ENCODE results near the gene NUP160. TPM values are rescaled to one million over a fixed set of nuclear protein-coding genes. Genes with fewer than 3 reads are reported as not detected.
"Not testable (repeated sequence)": the region's sequence is repeated elsewhere in the genome, so short reads cannot be mapped to it uniquely, and the experiment has no call there.

The NUP160 gene
- total RNA-seq, 1 donor from 2014 or later = 18.5 TPM

DNA sequence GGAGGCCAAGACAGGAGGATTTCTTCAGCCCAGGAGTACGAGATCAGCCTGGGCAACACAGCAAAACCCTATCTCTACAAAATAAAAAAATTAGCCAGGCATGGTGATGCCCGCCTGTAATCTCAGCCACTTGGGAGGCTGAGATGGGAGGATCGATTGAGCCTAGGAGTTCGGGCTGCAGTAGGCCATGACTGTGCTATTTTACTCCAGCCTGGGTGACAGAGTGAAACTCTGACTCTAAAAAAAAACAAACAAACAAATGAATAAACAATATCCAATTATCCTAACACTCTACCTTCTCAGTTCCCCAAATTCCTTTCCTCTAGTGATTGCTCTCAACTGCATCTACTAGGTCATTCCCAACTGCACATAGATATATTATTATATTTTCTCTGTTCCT is 5.4 kb downstream of the NUP160 start:
- peaks cover 14% of the 10 kb centered on the region for H3K4me1 Mint-ChIP-seq (ENCODE audit: low read depth)
- no peaks in the 10 kb centered on the region for H3K9me3 Mint-ChIP-seq (ENCODE audit: low read depth)
- DNase-seq (ENCODE audit: low spot score) = no peak
- TF ChIP-seq, protein P1, sequence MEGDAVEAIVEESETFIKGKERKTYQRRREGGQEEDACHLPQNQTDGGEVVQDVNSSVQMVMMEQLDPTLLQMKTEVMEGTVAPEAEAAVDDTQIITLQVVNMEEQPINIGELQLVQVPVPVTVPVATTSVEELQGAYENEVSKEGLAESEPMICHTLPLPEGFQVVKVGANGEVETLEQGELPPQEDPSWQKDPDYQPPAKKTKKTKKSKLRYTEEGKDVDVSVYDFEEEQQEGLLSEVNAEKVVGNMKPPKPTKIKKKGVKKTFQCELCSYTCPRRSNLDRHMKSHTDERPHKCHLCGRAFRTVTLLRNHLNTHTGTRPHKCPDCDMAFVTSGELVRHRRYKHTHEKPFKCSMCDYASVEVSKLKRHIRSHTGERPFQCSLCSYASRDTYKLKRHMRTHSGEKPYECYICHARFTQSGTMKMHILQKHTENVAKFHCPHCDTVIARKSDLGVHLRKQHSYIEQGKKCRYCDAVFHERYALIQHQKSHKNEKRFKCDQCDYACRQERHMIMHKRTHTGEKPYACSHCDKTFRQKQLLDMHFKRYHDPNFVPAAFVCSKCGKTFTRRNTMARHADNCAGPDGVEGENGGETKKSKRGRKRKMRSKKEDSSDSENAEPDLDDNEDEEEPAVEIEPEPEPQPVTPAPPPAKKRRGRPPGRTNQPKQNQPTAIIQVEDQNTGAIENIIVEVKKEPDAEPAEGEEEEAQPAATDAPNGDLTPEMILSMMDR (IDR thresholded peaks at IDR 0.05) = no peak
- peaks cover 6% of the 10 kb centered on the region for H3K36me3 Mint-ChIP-seq (ENCODE audit: low read depth)
- no peak overlapping the region for H3K27ac Mint-ChIP-seq (ENCODE audit: unreplicated experiment)
- H3K4me3 Mint-ChIP-seq (ENCODE audit: unreplicated experiment) = no peak overlapping the region
- no peaks in the 10 kb centered on the region for H3K27me3 Mint-ChIP-seq (ENCODE audit: low read depth)

DNA sequence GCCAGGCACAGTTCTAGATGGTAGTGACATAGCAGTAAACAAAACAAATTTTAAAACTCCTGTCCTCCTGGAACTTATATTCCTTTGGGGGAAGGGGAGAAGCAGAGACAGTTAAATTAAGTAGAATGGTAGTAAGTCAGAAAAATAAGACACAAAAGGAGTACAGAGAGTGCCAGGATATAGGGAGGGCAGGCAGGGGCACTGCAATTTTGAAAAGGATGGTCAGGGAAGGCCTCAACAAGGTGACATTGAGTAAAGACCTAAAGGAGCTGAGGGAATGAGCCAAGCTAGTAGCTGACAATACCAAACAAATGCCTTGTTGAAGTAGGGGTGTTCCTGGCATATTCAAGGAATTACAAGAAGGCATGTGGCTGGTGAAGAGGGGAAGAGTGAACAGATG is 10.2 kb downstream of the NUP160 start:
- Mint-ChIP-seq H3K27me3 (ENCODE audit: low read depth) (no peaks in the 10 kb centered on the region), H3K36me3 (ENCODE audit: low read depth) (peaks cover 20% of the 10 kb centered on the region), H3K4me3 (ENCODE audit: unreplicated experiment) (no peak overlapping the region), H3K27ac (ENCODE audit: unreplicated experiment) (no peak overlapping the region), H3K9me3 (ENCODE audit: low read depth) (no peaks in the 10 kb centered on the region), H3K4me1 (ENCODE audit: low read depth) (no peaks in the 10 kb centered on the region)
- TF ChIP-seq, protein P1 (IDR thresholded peaks at IDR 0.05) = no peak
- no peak for DNase-seq (ENCODE audit: low spot score)

DNA sequence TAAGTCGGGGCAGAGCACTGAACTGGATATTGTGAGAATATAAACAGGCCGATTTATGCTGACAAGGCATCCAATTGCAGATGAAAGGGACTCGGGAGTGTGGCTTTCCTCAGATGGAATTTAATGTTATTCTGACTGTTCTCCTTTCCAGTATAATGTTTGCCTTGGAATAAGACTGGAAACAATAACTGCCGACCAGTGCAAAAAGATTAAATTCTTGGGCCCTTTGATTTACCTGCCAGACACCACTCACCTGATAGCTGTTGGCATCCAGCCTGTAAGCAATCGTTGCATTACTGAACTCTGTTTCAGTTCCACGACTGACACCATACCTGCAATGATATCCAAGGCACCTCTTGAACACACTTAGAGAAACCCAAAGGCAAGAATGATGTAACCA is 10.9 kb downstream of the NUP160 start:
- H3K27ac Mint-ChIP-seq (ENCODE audit: unreplicated experiment) = no peak overlapping the region
- no peaks in the 10 kb centered on the region for H3K27me3 Mint-ChIP-seq (ENCODE audit: low read depth)
- TF ChIP-seq, protein P1 (IDR thresholded peaks at IDR 0.05) = no peak
- DNase-seq (ENCODE audit: low spot score) = no peak
- H3K9me3 Mint-ChIP-seq (ENCODE audit: low read depth) = no peaks in the 10 kb centered on the region
- H3K36me3 Mint-ChIP-seq (ENCODE audit: low read depth) = peaks cover 26% of the 10 kb centered on the region
- H3K4me1 Mint-ChIP-seq (ENCODE audit: low read depth) = no peaks in the 10 kb centered on the region
- no peak overlapping the region for H3K4me3 Mint-ChIP-seq (ENCODE audit: unreplicated experiment)

DNA sequence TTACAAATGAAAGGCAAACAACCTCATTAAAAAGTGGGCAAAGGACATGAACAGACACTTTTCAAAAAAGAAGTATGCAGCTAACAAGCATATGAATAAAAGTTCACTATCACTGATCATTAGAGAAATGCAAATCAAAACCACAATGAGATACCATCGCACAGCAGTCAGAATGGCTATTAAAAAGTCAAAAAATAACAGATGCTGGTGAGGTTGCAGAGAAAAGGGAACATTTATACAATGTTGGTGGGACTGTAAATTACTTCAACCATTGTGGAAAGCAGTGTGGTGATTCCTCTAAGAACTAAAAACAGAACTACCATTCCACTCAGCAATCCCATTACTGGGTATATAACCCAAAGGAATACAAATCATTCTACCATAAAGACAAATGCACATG is 18.1 kb downstream of the NUP160 start:
- H3K4me3 Mint-ChIP-seq (ENCODE audit: unreplicated experiment); H3K9me3 Mint-ChIP-seq (ENCODE audit: low read depth); H3K27ac Mint-ChIP-seq (ENCODE audit: unreplicated experiment); DNase-seq (ENCODE audit: low spot score); H3K27me3 Mint-ChIP-seq (ENCODE audit: low read depth); H3K4me1 Mint-ChIP-seq (ENCODE audit: low read depth): not testable (repeated sequence)
- H3K36me3 Mint-ChIP-seq (ENCODE audit: low read depth) = peaks cover 31% of the 10 kb centered on the region

DNA sequence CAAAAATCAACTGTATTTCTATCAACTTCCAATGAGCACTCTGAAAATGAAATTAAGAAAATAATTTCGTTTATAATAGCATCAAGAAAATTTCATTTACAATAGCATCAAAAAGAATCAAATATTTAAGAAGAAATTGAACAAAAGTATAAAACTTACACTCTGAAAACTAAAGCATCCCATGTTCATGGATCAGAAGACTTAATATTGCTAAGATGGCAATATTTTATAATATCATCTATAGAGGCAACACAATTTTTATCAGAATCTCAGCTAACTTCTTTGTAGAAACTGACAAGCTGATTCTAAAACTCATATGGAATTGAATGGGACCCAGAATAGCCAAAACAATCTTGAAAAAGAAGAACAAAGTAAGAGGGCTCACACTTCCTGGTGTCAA is 19.9 kb downstream of the NUP160 start:
- H3K4me1 Mint-ChIP-seq (ENCODE audit: low read depth) = no peaks in the 10 kb centered on the region
- no peak overlapping the region for H3K27ac Mint-ChIP-seq (ENCODE audit: unreplicated experiment)

DNA sequence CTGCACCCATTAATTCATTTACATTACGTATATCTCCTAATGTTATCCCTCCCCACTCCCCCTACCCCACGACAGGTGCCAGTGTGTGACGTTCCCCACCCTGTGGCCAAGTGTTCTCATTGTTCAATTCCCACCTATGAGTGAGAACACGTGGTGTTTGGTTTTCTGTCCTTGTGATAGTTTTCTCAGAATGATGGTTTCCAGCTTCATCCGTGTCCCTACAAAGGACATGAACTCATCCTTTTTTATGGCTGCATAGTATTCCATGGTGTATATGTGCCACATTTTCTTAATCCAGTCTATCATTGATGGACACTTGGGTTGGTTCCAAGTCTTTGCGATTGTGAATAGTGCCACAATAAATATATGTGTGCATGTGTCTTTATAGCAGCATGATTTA is 25.5 kb downstream of the NUP160 start:
- not testable (repeated sequence) for DNase-seq (ENCODE audit: low spot score); H3K4me3 Mint-ChIP-seq (ENCODE audit: unreplicated experiment); H3K9me3 Mint-ChIP-seq (ENCODE audit: low read depth); H3K4me1 Mint-ChIP-seq (ENCODE audit: low read depth); H3K27ac Mint-ChIP-seq (ENCODE audit: unreplicated experiment); H3K27me3 Mint-ChIP-seq (ENCODE audit: low read depth)
- peaks cover 19% of the 10 kb centered on the region for H3K36me3 Mint-ChIP-seq (ENCODE audit: low read depth)

More for the DNA sequence above, 19.9 kb downstream of the NUP160 start:
- Mint-ChIP-seq H3K9me3 (ENCODE audit: low read depth) (peaks cover under 1% of the 10 kb centered on the region), H3K27me3 (ENCODE audit: low read depth) (no peaks in the 10 kb centered on the region), H3K4me3 (ENCODE audit: unreplicated experiment) (no peak overlapping the region), H3K36me3 (ENCODE audit: low read depth) (peaks cover 22% of the 10 kb centered on the region)
- DNase-seq (ENCODE audit: low spot score) = no peak
- TF ChIP-seq, protein P1 (IDR thresholded peaks at IDR 0.05) = no peak

Measured in chondrocyte (in vitro differentiated cells).